IMR-90 (cell line): ENCODE measurements around the gene GNG5. TPM values are rescaled to one million over a fixed set of nuclear protein-coding genes. Genes with fewer than 3 reads are reported as not detected.

ENCODE experiments used
- ATAC-seq: fragments of 200-7000 bp; cut with Tn5 transposase; 2 replicates; pipeline ENCODE4 v1.9.1; 2020; ENCODE audit warnings: low read depth, mild to moderate bottlenecking, moderate library complexity
- BruUV-seq: library from RNA; stranded (reverse); fragments of 400-500 nt; replicated peaks from 2 replicates; lab custom pipeline; 2021; lab: Mats Ljungman, UMichigan
- CTCF ChIA-PET: fragments of 300-600 bp; formaldehyde crosslinking; extraction: SDS; loops from one replicate; lab custom pipeline; 2021; ENCODE audit warnings: antibody characterized with exemption; lab: Yijun Ruan, JAX
- POLR2A ChIA-PET: fragments of 300-600 bp; sonication (Branson Sonifier 250); formaldehyde crosslinking; loops from one replicate; lab custom pipeline; 2022; ENCODE audit warnings: antibody characterized with exemption; ENCODE audit not compliant: unreplicated experiment; lab: Charles Lee
- DNase-seq: peaks from one replicate; pipeline ENCODE4 v3.0.0; 2013
- H2AFZ ChIP-seq: replicated peaks from 2 replicates; pipeline ENCODE3; 2013; ENCODE audit warnings: low read length, mild to moderate bottlenecking; ENCODE audit not compliant: poor library complexity
- H2AK5ac ChIP-seq: 2 replicates; pipeline ENCODE4 v1.6.1; 2013; ENCODE audit warnings: low read depth, low read length, inconsistent platforms
- H2AK9ac ChIP-seq: replicated peaks from 2 replicates; pipeline ENCODE3; 2013; ENCODE audit warnings: mild to moderate bottlenecking, low read depth, low read length, moderate library complexity; ENCODE audit not compliant: poor library complexity
- H2BK120ac ChIP-seq: 2 replicates; pipeline ENCODE4 v1.6.1; 2013; ENCODE audit warnings: low read depth, low read length, inconsistent platforms
- H2BK15ac ChIP-seq: 3 replicates; pipeline ENCODE4 v1.6.1; 2013; ENCODE audit warnings: low read depth, low read length, inconsistent platforms
- H2BK20ac ChIP-seq: 2 replicates; pipeline ENCODE4 v1.6.1; 2013; ENCODE audit warnings: low read depth, mild to moderate bottlenecking, inconsistent platforms, low read length, moderate library complexity
- H2BK5ac ChIP-seq: 2 replicates; pipeline ENCODE4 v1.6.1; 2013; ENCODE audit warnings: mild to moderate bottlenecking, low read depth, low read length, inconsistent platforms; ENCODE audit not compliant: poor library complexity, severe bottlenecking
- H3K14ac ChIP-seq: replicated peaks from 2 replicates; pipeline ENCODE4 v1.6.1; 2013; ENCODE audit warnings: low read depth, low read length, inconsistent platforms
- H3K18ac ChIP-seq: 2 replicates; pipeline ENCODE4 v1.6.1; 2013; ENCODE audit warnings: low read depth, low read length, control low read depth
- H3K23ac ChIP-seq: 2 replicates; pipeline ENCODE4 v1.6.1; 2013; ENCODE audit warnings: low read depth, low read length, inconsistent platforms
- H3K27ac ChIP-seq: 2 replicates; pipeline ENCODE4 v1.5.1; 2013; ENCODE audit warnings: mild to moderate bottlenecking, control low read depth, low read length; ENCODE audit not compliant: insufficient read depth
- H3K27me3 ChIP-seq: 2 replicates; pipeline ENCODE4 v1.6.1; 2013; ENCODE audit warnings: low read length; ENCODE audit not compliant: control insufficient read depth, insufficient read depth
- H3K36me3 ChIP-seq: 2 replicates; pipeline ENCODE4 v1.6.1; 2013; ENCODE audit warnings: low read length, mixed read lengths; ENCODE audit not compliant: control insufficient read depth, insufficient read depth
- H3K4ac ChIP-seq: 2 replicates; pipeline ENCODE4 v1.6.1; 2013; ENCODE audit warnings: low read depth, low read length, inconsistent platforms
- H3K4me1 ChIP-seq: 2 replicates; pipeline ENCODE4 v1.6.1; 2013; ENCODE audit warnings: low read length, mixed read lengths; ENCODE audit not compliant: control insufficient read depth, insufficient read depth
- H3K4me2 ChIP-seq: 2 replicates; pipeline ENCODE4 v1.6.1; 2013; ENCODE audit warnings: low read depth, mild to moderate bottlenecking, control low read depth, low read length, moderate library complexity
- H3K4me3 ChIP-seq: 2 replicates; pipeline ENCODE4 v1.5.1; 2013; ENCODE audit warnings: low read depth, mild to moderate bottlenecking, control low read depth, low read length, moderate library complexity; ENCODE audit not compliant: insufficient read depth
- H3K56ac ChIP-seq: 2 replicates; pipeline ENCODE4 v1.6.1; 2013; ENCODE audit warnings: low read length, inconsistent platforms; ENCODE audit not compliant: insufficient read depth; ENCODE audit errors: extremely low read depth
- H3K79me1 ChIP-seq, 2 experiments: 2 replicates each; pipeline ENCODE4 v1.6.1; 2013; ENCODE audit warnings: low read length in 2 of 2, inconsistent platforms in 1 of 2, low read depth in 1 of 2
- H3K9ac ChIP-seq: 2 replicates; pipeline ENCODE4 v1.6.1; 2013; ENCODE audit warnings: low read depth, low read length, control low read depth
- H3K9me1 ChIP-seq: 2 replicates; pipeline ENCODE4 v1.6.1; 2013; ENCODE audit warnings: low read length, inconsistent platforms; ENCODE audit not compliant: insufficient read depth
- H3K9me3 ChIP-seq: 2 replicates; pipeline ENCODE4 v1.6.1; 2013; ENCODE audit warnings: low read length; ENCODE audit not compliant: control insufficient read depth, insufficient read depth
- H4K20me1 ChIP-seq: 2 replicates; pipeline ENCODE4 v1.6.1; 2013; ENCODE audit warnings: low read length, inconsistent platforms; ENCODE audit not compliant: insufficient read depth
- H4K5ac ChIP-seq: 2 replicates; pipeline ENCODE4 v1.6.1; 2013; ENCODE audit warnings: mild to moderate bottlenecking, low read depth, low read length, control low read depth
- H4K8ac ChIP-seq, 2 experiments: 2 replicates each; pipeline ENCODE4 v1.6.1; 2013; ENCODE audit warnings: low read depth in 2 of 2, low read length in 2 of 2, control low read depth in 1 of 2, inconsistent platforms in 1 of 2
- H4K91ac ChIP-seq: 2 replicates; pipeline ENCODE4 v1.6.1; 2013; ENCODE audit warnings: low read depth, low read length, inconsistent platforms; ENCODE audit not compliant: insufficient read depth
- BHLHE40 ChIP-seq: fragments of 150-350 bp; IDR thresholded peaks from 2 replicates; pipeline ENCODE4 v1.6.1; 2016; ENCODE audit warnings: mild to moderate bottlenecking, low read depth, low read length
- CEBPB ChIP-seq: IDR thresholded peaks from 2 replicates; pipeline ENCODE4 v1.6.1; 2012; ENCODE audit warnings: low read depth, low read length, improper control_type of control experiment
- CHD1 ChIP-seq: IDR thresholded peaks from 2 replicates; pipeline ENCODE4 v1.6.1; 2012; ENCODE audit warnings: low read depth, low read length, improper control_type of control experiment
- CTCF ChIP-seq: conservative IDR thresholded peaks from 2 replicates; pipeline ENCODE4 v1.5.1; 2012; ENCODE audit warnings: mild to moderate bottlenecking, low read depth, low read length, improper control_type of control experiment
- FOS ChIP-seq: fragments of 150-350 bp; IDR thresholded peaks from 2 replicates; pipeline ENCODE4 v1.6.1; 2016; ENCODE audit warnings: low read depth, low read length
- MAFK ChIP-seq: IDR thresholded peaks from 2 replicates; pipeline ENCODE4 v1.6.1; 2012; ENCODE audit warnings: low read depth, low read length, improper control_type of control experiment
- MAZ ChIP-seq: IDR thresholded peaks from 2 replicates; pipeline ENCODE4 v1.6.1; 2012; ENCODE audit warnings: low read depth, mild to moderate bottlenecking, low read length, improper control_type of control experiment, moderate library complexity, borderline replicate concordance
- MXI1 ChIP-seq: IDR thresholded peaks from 2 replicates; pipeline ENCODE4 v1.6.1; 2012; ENCODE audit warnings: low read depth, mild to moderate bottlenecking, low read length, moderate library complexity, borderline replicate concordance
- NFE2L2 ChIP-seq: fragments of 150-350 bp; IDR thresholded peaks from 2 replicates; pipeline ENCODE4 v1.6.1; 2016; ENCODE audit warnings: low read depth, mild to moderate bottlenecking, low read length
- POLR2A ChIP-seq: IDR thresholded peaks from 2 replicates; pipeline ENCODE4 v1.6.1; 2012; ENCODE audit warnings: mild to moderate bottlenecking, low read depth, low read length
- RAD21 ChIP-seq: IDR thresholded peaks from 2 replicates; pipeline ENCODE4 v1.6.1; 2012; ENCODE audit warnings: low read length, improper control_type of control experiment
- RCOR1 ChIP-seq: IDR thresholded peaks from 2 replicates; pipeline ENCODE4 v1.6.1; 2012; ENCODE audit warnings: mild to moderate bottlenecking, low read length, improper control_type of control experiment; ENCODE audit not compliant: insufficient replicate concordance
- RFX5 ChIP-seq: IDR thresholded peaks from 2 replicates; pipeline ENCODE4 v1.8.0; 2012; ENCODE audit warnings: low read depth, mild to moderate bottlenecking, low read length, moderate library complexity
- SMC3 ChIP-seq: fragments of 150-350 bp; IDR thresholded peaks from 2 replicates; pipeline ENCODE4 v1.6.1; 2016; ENCODE audit warnings: low read depth, mild to moderate bottlenecking, antibody characterized with exemption, low read length, moderate library complexity
- USF2 ChIP-seq: fragments of 150-350 bp; IDR thresholded peaks from 2 replicates; pipeline ENCODE4 v1.6.1; 2017; ENCODE audit warnings: mild to moderate bottlenecking, antibody characterized with exemption, low read length, low read depth
- WGBS, 2 experiments: methylation state at CpG; one replicate each; pipeline versions ENCODE4 v1.1.5 to v1.1.7; 2013; ENCODE audit warnings: missing lambda C conversion rate in 2 of 2; ENCODE audit not compliant: insufficient read length in 1 of 2; ENCODE audit errors: extremely low coverage in 2 of 2; 5-methylcytosine and 5-hydroxymethylcytosine counted together
- dilution Hi-C: fragments of 300-500 bp; cut with HindIII; formaldehyde crosslinking; loops from one replicate; pipeline ENCODE4 v1.14.3; 2018; ENCODE audit warnings: low sequenced_read_pairs; ENCODE audit not compliant: unreplicated experiment
- in situ Hi-C: fragments of 300-500 bp; cut with MboI; formaldehyde crosslinking; loops from 3 replicates; pipeline ENCODE4 v1.14.3; 2019; ENCODE audit warnings: low sequenced_read_pairs, inconsistent platforms, mixed read lengths
- intact Hi-C: fragments of 100-400 bp; cut with micrococcal nuclease; formaldehyde crosslinking; loops from 2 replicates; pipeline ENCODE4 v1.10.0; 2022
- polyA plus RNA-seq, 3 experiments: library from polyadenylated mRNA; depleted of rRNA; stranded (reverse); fragments of >200 nt; gene quantifications; 2 replicates each; pipeline ENCODE4 v1.2.3, GENCODE V29; 2012; ENCODE audit warnings: low replicate concordance in 1 of 3
- total RNA-seq: library from RNA; depleted of rRNA; stranded (reverse); fragments of >200 nt; gene quantifications from 2 replicates; pipeline ENCODE4 v1.2.3, GENCODE V29; 2012
- TF ChIP-seq, protein P1 (sequence below): fragments of 150-350 bp; IDR thresholded peaks from 2 replicates; pipeline ENCODE4 v1.6.1; 2016; ENCODE audit warnings: low read depth, mild to moderate bottlenecking, low read length, moderate library complexity, borderline replicate concordance

Gene GNG5
- total and polyA plus RNA-seq, 2 of the 4 experiments (the other 2 are of a cell fraction) = 36.4 to 128 TPM

- Histone ChIP-seq H3K23ac (no peak overlapping the region), H2AFZ (no peak overlapping the region), H2AK5ac (no peak overlapping the region), H4K5ac (no peak overlapping the region), H3K4me2 (no peak overlapping the region), H3K4me3 (no peak overlapping the region), H3K27ac (no peak overlapping the region), H4K8ac (no peak overlapping the region), H3K4ac (no peak overlapping the region), H3K36me3 (no peaks in the 10 kb centered on the region), H4K91ac (no peak overlapping the region), H3K9ac (no peak overlapping the region), H4K20me1 (no peaks in the 10 kb centered on the region), H2BK20ac (no peak overlapping the region), H3K4me1 (no peaks in the 10 kb centered on the region), H2BK120ac (no peak overlapping the region), H3K79me1 (no peaks in the 10 kb centered on the region), H2BK15ac (no peak overlapping the region), H3K56ac (no peak overlapping the region), H3K18ac (no peak overlapping the region), H2BK5ac (no peak overlapping the region), H3K9me1 (no peaks in the 10 kb centered on the region), H3K14ac (no peak overlapping the region), H2AK9ac (no peak overlapping the region), H3K27me3 (peaks cover 8% of the 10 kb centered on the region), H3K9me3 (no peaks in the 10 kb centered on the region)
- in situ Hi-C loops (no loop called here), intact Hi-C loops (no loop called here), dilution Hi-C loops (no loop called here)
- WGBS, 2 experiments = no CpG with 5 or more reads among the region's 2 CpGs
- DNase-seq = peak; percentile 32
- TF ChIP-seq RFX5 (no peak), CTCF (no peak), CHD1 (no peak), CEBPB (no peak), USF2 (no peak), BHLHE40 (no peak), POLR2A (no peak), MXI1 (no peak), RAD21 (no peak), RCOR1 (no peak), MAZ (no peak), FOS (no peak), NFE2L2 (no peak), MAFK (no peak), SMC3 (no peak)
- TF ChIP-seq, protein P1, sequence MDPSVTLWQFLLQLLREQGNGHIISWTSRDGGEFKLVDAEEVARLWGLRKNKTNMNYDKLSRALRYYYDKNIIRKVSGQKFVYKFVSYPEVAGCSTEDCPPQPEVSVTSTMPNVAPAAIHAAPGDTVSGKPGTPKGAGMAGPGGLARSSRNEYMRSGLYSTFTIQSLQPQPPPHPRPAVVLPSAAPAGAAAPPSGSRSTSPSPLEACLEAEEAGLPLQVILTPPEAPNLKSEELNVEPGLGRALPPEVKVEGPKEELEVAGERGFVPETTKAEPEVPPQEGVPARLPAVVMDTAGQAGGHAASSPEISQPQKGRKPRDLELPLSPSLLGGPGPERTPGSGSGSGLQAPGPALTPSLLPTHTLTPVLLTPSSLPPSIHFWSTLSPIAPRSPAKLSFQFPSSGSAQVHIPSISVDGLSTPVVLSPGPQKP = no peak
- no TSS peak for BruUV-seq
- POLR2A ChIA-PET = no interaction called here
- CTCF ChIA-PET = no interaction called here
- ATAC-seq = peak; percentile 42; the same call in 1 of the 2 replicates
Measured at GRCh38 chr1:84450910-84451309, 55.5 kb downstream of the GNG5 start.
